ENCODE results near the gene SLC6A19.
"Not testable (repeated sequence)": the region's sequence is repeated elsewhere in the genome, so short reads cannot be mapped to it uniquely, and the experiment has no call there.

SLC6A19 gene

DNA sequence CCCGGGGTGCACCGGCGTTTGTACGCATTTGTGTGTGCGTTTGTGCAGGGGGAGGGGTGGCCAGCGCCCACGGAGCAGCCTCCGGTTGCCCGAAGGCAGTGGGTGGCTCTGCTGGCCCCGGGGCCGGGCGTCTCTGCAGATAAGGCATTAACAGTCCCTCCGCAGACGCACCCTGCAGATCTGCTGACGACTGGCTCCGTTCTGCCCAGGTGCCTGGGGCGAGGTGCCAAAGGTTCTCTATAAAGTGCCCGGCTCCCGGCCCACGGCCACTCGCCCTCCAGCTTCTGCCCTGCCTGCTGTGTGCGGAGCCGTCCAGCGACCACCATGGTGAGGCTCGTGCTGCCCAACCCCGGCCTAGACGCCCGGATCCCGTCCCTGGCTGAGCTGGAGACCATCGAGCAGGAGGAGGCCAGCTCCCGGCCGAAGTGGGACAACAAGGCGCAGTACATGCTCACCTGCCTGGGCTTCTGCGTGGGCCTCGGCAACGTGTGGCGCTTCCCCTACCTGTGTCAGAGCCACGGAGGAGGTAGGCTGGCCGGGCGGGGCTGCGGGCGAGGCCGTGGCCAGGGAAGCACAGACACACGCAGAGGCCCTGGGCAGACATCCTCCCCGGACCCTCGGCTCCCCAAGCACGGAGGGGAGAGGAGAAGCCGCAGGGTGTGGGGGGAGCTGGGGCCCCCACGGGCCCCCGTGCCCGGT lies at the start of gene SLC6A19:
Gene SLC6A19 (plus strand): TSS at position 269 of the 699 bp plus-strand sequence. CDS start 56 bp downstream, at position 325.
- DNase-seq, result no peak

DNA sequence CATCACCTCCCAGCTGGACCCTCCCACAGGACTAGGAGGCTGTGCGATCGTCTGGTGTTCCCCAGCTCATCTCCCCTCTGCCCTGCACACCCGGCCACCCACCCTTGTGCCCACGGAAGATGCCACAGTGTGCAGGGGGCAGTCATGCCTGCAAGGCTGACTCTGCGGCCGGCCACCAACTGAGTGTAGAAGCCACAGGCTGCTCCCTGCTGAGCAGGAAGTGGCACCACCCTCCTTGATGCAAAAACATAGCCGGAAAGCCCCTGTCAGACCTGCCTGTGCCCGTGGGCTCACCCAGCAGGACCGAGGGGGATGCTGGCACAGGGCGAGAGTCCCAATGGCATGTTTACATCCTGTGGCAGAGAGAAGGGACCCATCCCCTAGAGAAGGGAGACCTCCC lies 49.2 kb upstream of the SLC6A19 start:
- DNase-seq, result no peak

GRCh38 chr5:1152771-1153282 lies 48.6 kb upstream of the SLC6A19 start:
- DNase-seq, result no peak

DNA sequence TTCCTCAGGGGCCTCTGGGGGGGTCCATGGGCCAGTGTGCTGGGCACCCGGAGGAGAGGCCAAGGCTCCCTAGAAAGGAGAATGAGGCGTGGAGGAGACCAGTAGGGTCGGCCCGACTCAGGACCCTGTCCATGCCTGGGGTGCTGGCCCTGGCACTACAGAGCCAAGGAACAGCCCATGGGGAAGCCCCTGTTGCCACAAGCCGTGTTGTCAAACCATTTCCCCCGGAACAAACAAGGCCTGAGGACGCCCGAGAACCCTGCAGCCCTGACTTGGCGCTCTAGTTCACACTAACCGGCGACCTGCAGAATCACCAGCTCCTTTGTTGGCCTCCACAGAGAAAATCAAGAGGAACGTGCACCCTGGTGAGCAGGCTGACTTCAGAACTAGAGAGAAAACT lies 48.0 kb upstream of the SLC6A19 start:
- no peak for DNase-seq

DNA sequence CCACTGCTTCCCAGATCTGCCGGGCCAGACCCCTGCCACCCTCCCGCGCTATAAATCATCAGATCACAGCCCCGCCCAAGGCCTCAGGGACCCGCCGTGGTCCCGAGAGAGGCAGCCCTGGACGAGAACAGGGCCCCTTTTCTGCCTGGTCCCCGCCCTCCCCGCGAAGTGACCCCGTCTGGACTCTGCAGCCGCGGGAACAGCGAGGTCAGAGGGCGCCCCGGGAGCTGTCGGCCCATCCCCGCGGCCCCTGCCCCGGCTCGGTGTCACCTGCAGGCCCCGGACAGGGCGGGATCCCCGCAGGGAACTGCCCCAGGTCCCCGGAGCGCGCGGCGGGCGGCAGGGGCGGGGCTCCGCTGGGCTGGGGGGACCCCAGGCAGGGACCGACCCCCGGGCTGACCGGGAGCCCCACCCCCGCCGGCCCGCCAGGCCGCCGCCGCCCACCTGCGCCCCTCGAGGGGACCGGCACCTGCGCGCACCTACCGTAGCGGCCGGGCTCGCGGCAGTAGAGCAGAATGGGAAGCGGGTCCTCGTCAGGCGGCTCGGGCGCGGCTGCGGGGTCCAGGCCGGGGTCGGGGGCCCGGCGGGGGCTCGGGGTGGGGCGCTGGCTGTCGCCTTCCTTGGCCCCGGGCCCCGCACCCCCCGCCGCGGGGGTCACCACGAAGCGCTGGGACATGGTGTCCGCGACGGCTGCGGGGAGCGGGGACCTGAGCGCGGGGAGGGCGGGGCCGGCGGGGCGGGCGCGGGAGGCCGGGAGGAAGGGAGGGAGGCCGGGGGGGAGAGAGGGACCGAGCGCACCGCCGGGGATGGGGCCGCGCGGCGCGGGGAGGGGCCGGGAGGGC lies 46.0 kb upstream of the SLC6A19 start:
- DNase-seq, result no peak

DNA sequence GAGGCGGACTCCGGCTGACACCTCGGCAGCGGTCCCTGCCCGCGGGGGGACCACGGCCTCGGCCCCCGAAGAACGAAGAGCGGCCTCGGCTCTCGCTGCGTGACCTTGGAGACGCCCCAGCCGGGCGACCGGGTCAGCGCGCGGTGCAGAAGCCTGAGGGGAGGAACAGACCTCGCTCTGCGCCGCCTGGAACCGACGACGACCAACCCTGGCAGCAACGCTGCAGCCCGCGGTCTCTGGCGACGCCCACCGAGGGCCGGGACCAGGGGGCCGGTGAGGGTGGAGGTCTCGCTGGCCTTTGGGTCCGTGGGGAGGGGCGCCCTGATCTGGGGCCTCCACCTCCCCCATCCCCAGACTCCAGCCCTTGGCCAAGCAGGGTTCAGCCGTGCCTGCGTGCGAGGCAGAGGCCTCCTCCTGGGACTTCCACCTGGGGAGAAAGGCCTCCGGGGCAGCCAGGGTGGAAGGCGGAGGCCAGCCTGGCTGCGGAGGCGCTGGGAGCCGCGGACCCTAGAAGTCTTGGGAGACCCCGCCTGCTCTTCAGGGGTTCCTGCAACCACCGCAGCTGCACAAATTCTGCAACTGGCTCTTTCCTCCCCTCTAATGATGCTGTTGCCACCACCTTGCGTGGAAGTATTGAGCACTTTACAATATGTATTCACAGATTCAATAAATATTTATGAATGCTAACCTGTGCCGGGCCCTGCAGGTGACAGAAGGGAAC lies 45.2 kb upstream of the SLC6A19 start:
- no peak for DNase-seq

DNA sequence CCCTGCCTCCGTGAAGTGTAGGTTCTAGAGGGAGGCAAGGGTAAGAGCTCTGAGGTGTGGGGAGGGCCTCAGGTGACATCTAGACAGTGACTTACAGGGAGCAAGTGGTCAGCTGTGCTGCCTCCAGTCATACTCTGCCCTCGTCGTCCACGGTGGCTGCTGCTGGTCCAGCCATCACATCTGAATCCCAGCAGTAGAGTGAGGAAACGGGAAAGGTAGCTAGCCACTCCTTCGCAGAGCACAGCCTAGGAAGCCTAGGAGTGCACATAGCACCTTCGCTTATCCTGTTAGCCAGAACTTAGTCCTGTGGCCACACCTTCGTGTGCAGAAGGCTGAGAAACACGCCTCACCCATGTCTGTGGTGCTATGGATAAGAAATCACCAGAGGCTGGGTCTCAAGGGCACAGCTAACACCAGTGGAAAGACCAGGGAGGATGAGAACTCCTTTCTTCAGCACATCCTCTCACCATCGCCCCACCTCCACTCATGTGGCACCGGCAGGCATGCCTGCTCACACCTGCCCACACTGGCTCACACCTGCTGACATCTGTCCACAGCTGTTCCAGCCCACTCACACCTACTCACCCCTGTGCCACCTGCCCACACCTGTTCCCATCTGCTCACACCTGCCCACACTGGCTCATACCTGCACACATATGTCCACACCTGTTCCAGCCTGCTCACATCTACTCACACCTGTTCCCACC lies 44.5 kb upstream of the SLC6A19 start:
- no peak for DNase-seq

DNA sequence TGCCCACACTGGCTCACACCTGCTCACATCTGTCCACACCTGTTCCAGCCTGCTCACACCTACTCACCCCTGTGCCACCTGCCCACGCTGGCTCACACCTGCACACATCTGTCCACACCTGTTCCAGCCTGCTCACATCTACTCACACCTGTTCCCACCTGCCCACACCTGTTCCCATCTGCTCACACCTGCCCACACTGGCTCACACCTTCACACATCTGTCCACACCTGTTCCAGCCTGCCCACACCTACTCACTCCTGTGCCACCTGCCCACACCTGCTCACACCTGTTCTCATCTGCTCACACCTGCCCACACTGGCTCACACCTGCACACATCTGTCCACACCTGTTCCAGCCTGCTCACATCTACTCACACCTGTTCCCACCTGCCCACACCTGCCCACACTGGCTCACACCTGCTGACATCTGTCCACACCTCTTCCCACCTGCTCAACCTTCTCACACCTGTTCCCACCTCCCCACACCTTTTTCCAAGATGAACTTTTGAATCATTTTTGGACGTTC lies 43.9 kb upstream of the SLC6A19 start:
- DNase-seq, result not testable (repeated sequence)

DNA sequence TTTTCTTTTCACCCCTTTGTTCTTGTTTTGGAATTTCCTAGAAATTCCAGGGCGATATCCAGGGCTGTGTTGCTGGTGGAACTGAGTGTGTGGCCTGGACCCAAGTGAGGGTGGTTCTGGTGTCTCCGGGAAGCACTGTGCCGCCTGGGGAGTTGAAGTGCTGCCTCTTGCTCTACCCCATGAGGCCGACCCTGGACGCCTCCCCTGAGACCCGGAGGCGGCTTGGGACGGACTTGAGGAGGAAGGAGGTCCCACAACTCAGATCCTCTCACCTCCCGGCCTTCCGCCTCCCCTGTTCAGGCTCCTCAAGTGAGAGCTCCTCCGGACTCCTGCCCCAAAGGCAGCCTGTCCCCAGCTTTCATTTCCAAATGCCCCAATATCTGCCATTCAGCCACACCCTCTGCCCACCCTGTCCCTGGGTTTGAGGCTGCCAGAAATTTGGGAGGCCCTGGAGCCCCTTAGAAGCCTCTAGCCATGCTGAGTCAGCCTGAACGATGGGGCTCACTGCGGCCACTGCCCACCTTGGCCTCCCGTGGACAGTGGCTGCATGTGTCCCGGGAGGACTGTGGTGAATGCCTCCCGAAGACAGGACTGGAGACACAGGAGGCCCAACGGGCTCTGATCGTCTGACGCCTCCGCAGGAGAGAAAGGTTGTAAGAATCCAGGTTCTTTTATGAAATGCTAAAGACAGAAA lies 42.6 kb upstream of the SLC6A19 start:
- DNase-seq, result no peak

DNA sequence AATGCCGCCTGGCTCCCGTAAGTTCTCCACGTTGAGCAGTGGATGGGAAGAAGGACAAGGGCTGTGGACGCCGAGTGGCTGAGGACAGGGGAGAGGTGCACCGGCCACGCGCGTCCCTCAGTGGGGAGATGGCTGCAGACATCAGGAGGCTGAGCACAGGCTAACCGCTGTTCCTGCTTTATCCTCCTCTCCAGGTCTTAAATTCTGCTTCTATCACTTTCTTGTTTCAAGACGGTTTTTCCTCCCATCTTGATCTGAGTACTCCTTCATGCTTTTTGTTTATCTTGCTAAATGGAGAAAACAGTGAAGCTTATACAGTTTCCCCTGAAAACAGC lies 42.1 kb upstream of the SLC6A19 start:
- no peak for DNase-seq

GRCh38 chr5:1159774-1160406 lies 41.5 kb upstream of the SLC6A19 start:
- DNase-seq, result no peak

DNA sequence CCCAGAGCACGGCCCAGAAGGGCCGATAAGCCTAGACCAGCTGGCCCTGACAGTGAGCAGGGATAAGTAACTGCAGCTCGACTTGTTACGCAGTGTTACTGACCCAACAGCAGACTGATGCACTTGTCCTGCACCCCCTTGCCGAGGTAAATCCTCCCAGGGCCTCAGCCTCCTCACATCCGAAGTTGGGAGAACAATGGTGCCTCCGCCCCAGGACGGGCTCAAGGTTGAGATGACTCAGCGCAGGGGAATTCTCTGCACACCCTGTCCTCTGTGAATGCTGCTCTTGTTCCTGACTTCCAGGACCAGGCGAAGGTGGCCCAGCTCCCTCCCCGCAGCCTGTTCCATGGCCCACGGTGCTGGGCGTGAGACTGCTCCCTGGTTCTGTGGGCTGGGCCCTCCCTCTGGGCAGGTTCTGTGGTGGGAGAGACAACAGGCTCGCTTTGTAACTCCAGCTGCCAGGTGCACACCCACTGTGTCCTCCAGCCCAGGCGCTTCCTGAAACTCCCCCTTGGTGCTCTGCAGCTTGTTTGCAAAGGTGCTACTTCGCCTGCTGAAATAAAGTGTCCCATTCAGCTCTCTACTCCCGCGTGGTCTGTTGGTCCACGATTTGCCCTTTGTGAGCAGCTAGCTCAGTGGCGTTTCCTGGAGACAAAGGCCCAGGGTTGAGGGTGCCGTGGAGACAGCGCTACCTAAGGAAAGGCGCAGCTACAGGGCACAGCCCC lies 40.1 kb upstream of the SLC6A19 start:
- no peak for DNase-seq

DNA sequence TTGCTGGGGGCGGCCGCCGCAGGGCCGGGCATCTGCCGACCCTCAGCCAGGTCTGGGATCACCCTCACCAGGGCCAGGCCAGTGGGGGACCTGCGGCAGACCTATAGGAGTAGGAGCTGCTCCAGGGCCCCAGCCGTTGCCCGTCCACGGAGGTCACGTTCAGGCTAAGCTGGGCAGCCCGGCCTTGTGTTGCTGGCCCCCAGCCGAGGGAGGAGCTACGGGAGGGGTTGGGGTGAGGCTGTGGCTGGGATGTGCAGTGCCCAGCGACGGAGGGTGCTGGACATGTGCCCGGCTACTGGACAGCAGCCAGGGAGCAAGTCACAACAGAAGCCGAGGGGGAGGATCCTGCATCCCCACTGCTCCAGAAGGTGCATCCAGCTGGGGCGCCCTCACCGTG lies 39.6 kb upstream of the SLC6A19 start:
- no peak for DNase-seq

DNA sequence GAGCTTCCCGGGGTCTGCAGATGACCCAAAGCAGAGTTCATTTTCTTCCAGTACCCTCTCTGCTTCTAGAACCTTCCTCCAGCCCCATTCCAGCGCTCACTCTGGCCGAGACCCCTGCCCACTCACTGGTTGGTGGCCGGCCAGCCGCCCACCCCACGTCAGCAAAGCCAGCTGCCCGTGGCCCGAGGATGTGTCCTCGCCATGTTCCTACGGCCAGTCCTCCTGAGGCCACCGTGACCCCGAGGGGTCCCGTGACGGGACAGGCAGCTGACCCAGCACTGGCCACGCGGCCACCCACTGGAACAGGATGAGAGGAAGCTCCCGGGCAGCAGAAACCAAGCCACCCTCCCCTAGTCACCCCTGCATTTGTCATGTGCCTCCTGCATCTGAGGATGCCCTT lies 39.1 kb upstream of the SLC6A19 start:
- no peak for DNase-seq

DNA sequence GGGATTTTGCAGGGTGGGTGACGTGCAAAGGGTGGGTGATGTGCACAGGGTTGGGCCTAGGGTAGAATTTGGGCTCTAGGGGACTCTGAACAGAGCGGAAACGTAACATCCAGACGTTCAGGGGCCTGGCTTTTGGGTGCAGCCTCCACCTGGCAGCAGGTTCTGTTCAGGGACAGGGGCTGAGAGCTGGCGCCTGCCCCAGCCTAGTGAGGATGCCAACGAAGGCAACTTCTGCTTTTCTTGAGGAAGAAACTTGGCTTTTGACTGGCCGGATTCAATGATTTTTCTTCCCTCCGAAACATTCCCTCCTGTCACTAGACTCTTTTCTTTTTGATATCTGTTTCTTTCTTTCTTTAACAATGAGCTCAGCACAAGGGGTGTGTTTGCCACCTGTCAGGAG lies 38.6 kb upstream of the SLC6A19 start:
- DNase-seq, result no peak

GRCh38 chr5:1163366-1163765 lies 38.0 kb upstream of the SLC6A19 start:
- no peak for DNase-seq

DNA sequence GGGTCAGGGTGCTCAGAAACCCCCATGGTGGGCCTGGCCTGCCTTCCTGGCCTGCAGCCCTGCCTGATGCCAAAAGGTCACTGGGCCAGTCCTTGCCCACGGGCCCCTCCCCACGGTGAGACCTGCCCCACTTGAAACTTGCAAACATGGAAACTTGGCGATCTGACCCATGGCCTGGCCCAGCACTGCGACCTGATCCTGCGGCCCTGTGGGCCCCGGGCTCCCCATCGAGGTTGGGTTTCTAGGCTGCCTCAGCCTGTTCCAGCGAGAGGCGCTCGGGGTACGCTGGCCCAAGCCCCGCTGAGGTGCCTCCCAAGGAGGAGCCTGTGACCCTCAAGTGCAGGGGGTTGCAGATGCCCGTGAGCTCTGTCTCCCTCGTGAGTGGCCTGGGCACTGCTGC lies 37.5 kb upstream of the SLC6A19 start:
- DNase-seq, result no peak

DNA sequence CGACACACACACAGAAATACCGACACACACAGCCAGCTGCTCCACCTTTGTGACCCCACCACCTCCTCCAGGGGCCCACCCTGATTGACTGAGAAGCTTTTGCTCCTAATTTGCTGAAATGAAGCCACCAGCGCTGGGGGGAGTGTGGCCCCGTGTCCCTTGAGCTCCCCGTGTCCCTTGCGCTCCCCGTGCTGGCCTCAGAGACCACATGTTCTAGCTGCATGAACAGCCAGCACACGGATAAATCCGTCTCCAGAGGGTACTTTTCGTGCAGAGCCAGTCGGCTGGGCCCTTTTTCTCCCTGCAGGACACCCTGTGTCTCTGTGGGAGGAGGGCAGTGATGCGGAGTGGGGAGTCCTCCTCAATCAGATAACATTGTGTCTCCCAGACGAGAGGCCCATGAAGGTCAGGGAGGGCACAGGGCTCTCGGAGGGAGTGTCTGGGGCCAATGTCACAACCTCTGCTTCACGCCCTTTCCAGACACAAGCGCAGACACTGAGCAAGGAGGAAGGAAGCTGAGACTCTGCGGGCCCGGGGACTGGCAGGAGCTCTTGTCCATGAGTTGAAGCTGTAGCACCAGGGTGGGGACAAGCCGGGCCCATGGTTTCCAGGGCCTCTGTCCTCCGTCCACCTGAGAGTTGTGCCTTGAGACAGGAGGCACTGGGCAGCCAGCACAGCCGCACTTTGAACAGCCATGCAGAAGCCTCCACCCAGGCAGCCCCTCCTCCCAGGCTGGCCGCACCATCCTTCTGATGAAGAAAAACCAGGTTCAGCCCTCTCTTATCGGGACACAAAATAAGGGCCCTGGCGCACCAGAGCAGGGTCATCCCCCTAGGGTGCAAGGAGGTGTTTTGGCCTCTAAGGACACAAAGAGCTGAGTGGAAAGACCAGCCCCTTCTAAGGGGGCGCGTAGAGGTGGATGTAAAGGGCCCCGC lies 36.4 kb upstream of the SLC6A19 start:
- no peak for DNase-seq

DNA sequence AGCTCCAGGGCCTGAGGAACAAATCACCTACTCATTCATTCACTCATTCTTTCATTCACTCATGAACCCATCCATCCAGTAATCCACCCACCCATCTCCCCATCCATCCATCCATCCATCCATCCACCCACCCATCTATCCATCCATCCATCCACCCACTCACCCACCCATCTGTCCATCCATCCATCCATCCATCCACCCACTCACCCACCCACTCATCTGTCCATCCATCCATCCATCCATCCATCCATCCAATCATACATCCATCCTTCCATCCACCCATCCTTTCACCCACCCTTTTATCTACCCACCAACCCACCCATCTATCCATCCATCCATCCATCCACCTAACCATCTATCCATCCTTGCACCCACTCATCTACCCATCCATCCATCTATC lies 35.5 kb upstream of the SLC6A19 start:
- DNase-seq, result no peak

DNA sequence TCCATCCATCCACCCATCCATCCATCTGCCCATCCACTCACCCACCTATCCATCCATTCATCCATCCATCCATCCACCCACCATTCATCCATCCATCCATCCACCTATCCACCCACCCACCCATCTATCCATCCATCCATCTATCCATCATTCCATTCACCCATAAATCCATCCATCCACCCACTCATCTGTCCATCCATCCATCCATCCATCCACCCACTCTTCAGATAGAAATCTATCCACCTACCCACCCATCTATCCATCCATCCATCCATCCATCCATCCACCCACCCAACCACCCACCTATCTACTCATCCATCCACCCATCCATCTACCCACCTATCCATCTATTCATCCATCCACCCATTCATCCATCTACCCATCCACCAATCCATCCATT lies 35.0 kb upstream of the SLC6A19 start:
- no peak for DNase-seq

Data from SW 1271 (cell line).